ENCODE measurements around the gene HECTD1. TPM values are rescaled to one million over a fixed set of nuclear protein-coding genes. Genes with fewer than 3 reads are reported as not detected.

Gene HECTD1
- total and polyA plus RNA-seq, 3 donors from 2014 or later = 124 to 235 (median 232) TPM

DNA sequence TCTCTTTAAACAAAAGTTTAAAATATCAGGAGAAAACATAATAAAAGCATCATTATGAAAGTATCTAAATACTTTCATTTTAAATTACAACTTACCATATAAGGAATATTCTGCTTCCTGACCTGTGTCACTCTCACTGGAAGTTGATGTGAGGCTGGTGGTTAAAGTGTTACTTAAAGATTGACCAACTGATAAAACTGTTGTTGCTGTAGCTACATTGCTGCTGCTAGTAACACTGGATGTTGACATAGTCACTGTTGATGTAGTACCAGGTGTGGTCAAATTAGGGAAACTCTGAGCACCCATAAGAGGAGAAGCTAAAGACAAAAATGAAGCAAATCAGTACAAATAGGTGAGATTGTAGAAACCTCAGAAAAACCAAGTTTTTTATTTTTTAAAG lies 79.9 kb downstream of the HECTD1 start:
- no peak overlapping the region for H3K4me3 ChIP-seq
- intact Hi-C loops (cut with DNase I; ENCODE audit: low total_unique reads) = no loop called here
- no peaks in the 10 kb centered on the region for H3K4me1 ChIP-seq
- no peaks in the 10 kb centered on the region for H3K27me3 ChIP-seq
- H3K9me3 ChIP-seq = no peaks in the 10 kb centered on the region
- TF ChIP-seq POLR2A (IDR thresholded peaks at IDR 0.05) = no peak
- TF ChIP-seq, protein P1, sequence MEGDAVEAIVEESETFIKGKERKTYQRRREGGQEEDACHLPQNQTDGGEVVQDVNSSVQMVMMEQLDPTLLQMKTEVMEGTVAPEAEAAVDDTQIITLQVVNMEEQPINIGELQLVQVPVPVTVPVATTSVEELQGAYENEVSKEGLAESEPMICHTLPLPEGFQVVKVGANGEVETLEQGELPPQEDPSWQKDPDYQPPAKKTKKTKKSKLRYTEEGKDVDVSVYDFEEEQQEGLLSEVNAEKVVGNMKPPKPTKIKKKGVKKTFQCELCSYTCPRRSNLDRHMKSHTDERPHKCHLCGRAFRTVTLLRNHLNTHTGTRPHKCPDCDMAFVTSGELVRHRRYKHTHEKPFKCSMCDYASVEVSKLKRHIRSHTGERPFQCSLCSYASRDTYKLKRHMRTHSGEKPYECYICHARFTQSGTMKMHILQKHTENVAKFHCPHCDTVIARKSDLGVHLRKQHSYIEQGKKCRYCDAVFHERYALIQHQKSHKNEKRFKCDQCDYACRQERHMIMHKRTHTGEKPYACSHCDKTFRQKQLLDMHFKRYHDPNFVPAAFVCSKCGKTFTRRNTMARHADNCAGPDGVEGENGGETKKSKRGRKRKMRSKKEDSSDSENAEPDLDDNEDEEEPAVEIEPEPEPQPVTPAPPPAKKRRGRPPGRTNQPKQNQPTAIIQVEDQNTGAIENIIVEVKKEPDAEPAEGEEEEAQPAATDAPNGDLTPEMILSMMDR (IDR thresholded peaks at IDR 0.05) = no peak
- no peak for DNase-seq
- H3K36me3 ChIP-seq (ENCODE audit: low read depth, missing control alignments) = no peaks in the 10 kb centered on the region
- no peak overlapping the region for H3K27ac ChIP-seq

DNA sequence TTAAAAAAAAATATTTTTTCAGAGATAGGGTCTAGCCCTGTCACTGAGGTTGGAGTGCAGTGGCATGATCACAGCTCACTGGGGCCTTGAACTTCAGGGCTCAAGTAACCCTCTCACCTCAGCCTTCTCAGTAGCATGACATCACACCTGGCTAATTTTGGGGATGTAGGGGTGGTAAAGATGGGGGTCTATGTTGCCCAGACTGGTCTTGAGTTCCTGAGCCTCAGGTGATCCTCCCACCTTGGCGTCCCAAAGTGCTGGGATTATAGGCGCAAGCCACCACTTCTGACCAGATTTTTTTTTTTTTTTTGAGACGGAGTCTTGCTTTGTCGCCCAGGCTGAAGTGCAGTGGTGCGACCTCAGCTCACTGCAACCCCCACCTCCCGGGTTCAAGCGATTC lies 80.9 kb downstream of the HECTD1 start:
- Histone ChIP-seq H3K27ac (no peak overlapping the region), H3K36me3 (ENCODE audit: low read depth, missing control alignments) (no peaks in the 10 kb centered on the region), H3K4me1 (no peaks in the 10 kb centered on the region), H3K27me3 (no peaks in the 10 kb centered on the region), H3K9me3 (no peaks in the 10 kb centered on the region), H3K4me3 (no peak overlapping the region)
- TF ChIP-seq, protein P1 (IDR thresholded peaks at IDR 0.05) = no peak
- no peak for TF ChIP-seq POLR2A (IDR thresholded peaks at IDR 0.05)
- no peak for DNase-seq
- WGBS, 2 donors = 94 to 96% methylated on average over 7 of the region's 7 CpGs
- intact Hi-C loops (cut with DNase I; ENCODE audit: low total_unique reads) = no loop called here

- Histone ChIP-seq H3K9me3 (no peaks in the 10 kb centered on the region), H3K27me3 (no peaks in the 10 kb centered on the region), H3K4me1 (no peaks in the 10 kb centered on the region), H3K4me3 (no peak overlapping the region), H3K36me3 (ENCODE audit: low read depth, missing control alignments) (no peaks in the 10 kb centered on the region), H3K27ac (no peak overlapping the region)
- 94 to 99% methylated on average over 6 of the region's 6 CpGs for WGBS, 2 donors
- intact Hi-C loops (cut with DNase I; ENCODE audit: low total_unique reads) = no loop called here
- DNase-seq = no peak
- TF ChIP-seq, protein P1 (IDR thresholded peaks at IDR 0.05) = no peak
- TF ChIP-seq POLR2A (IDR thresholded peaks at IDR 0.05) = no peak
Measured at GRCh38 chr14:31125231-31125630, 82.4 kb downstream of the HECTD1 start.

GRCh38 chr14:31124197-31124596 lies 83.4 kb downstream of the HECTD1 start:
- Histone ChIP-seq H3K9me3 (no peaks in the 10 kb centered on the region), H3K4me1 (no peaks in the 10 kb centered on the region), H3K27ac (no peak overlapping the region), H3K27me3 (no peaks in the 10 kb centered on the region), H3K4me3 (no peak overlapping the region), H3K36me3 (ENCODE audit: low read depth, missing control alignments) (no peaks in the 10 kb centered on the region)
- 82 to 86% methylated on average over 3 of the region's 3 CpGs for WGBS, 2 donors
- TF ChIP-seq POLR2A (IDR thresholded peaks at IDR 0.05) = no peak
- TF ChIP-seq, protein P1 (IDR thresholded peaks at IDR 0.05) = no peak
- no peak for DNase-seq
- intact Hi-C loops (cut with DNase I; ENCODE audit: low total_unique reads) = no loop called here

- H3K27me3 ChIP-seq = no peaks in the 10 kb centered on the region
- H3K9me3 ChIP-seq = no peaks in the 10 kb centered on the region
- H3K4me1 ChIP-seq = no peaks in the 10 kb centered on the region
- no peaks in the 10 kb centered on the region for H3K36me3 ChIP-seq (ENCODE audit: low read depth, missing control alignments)
- WGBS, 2 donors = 84 to 91% methylated on average over 4 of the region's 4 CpGs
- TF ChIP-seq POLR2A (IDR thresholded peaks at IDR 0.05) = no peak
- TF ChIP-seq, protein P1 (IDR thresholded peaks at IDR 0.05) = no peak
- no peak overlapping the region for H3K4me3 ChIP-seq
- no peak overlapping the region for H3K27ac ChIP-seq
- intact Hi-C loops (cut with DNase I; ENCODE audit: low total_unique reads) = no loop called here
- DNase-seq = no peak
Measured at GRCh38 chr14:31122921-31123320, 84.7 kb downstream of the HECTD1 start.

Data from testis (tissue), 3 donors.